Left lung (tissue), 10 donors: Measurements from ENCODE around the gene SH3TC1. TPM values are rescaled to one million over a fixed set of nuclear protein-coding genes. Genes with fewer than 3 reads are reported as not detected.

Source experiments
- ATAC-seq: fragments of 200-7000 bp; cut with Tn5 transposase; one replicate; pipeline ENCODE4 v1.9.1; 2020; ENCODE audit warnings: moderate library complexity
- DNase-seq, 4 donors: peaks; one replicate each; pipeline ENCODE4 v3.0.0-alpha.2; 2013 to 2020
- H3K27ac ChIP-seq, 2 donors: fragments of 200-600 bp; sonication (generic) in 1 of 2; one replicate each; pipeline versions ENCODE4 v1.5.0 to v1.8.0; 2020 to 2021
- H3K27me3 ChIP-seq, 2 donors: fragments of 200-600 bp; sonication (generic) in 1 of 2; one replicate each; pipeline versions ENCODE4 v1.5.0 to v1.8.0; 2020 to 2021
- H3K36me3 ChIP-seq, 2 donors: fragments of 200-600 bp; sonication (generic) in 1 of 2; one replicate each; pipeline versions ENCODE4 v1.5.0 to v1.8.0; 2020 to 2021
- H3K4me1 ChIP-seq, 2 donors: fragments of 200-600 bp; one replicate each; pipeline ENCODE4 v1.8.0; 2021
- H3K4me3 ChIP-seq, 2 donors: fragments of 200-600 bp; sonication (generic) in 1 of 2; one replicate each; pipeline versions ENCODE4 v1.5.0 to v1.8.0; 2020 to 2021; ENCODE audit warnings: mild to moderate bottlenecking in 1 of 2
- H3K9me3 ChIP-seq, 2 donors: fragments of 200-600 bp; sonication (generic) in 1 of 2; one replicate each; pipeline versions ENCODE4 v1.5.0 to v1.8.0; 2020 to 2021
- CTCF ChIP-seq, 2 donors: fragments of 200-600 bp; sonication (generic) in 1 of 2; IDR thresholded peaks; one replicate each; pipeline versions ENCODE4 v1.5.0 to v1.8.0; 2021; ENCODE audit warnings: antibody characterized with exemption in 2 of 2
- intact Hi-C, 2 donors: fragments of 100-400 bp; cut with DNase I; formaldehyde crosslinking; loops; one replicate each; pipeline versions ENCODE4 v1.11.2 to v1.14.2; 2022
- polyA plus RNA-seq, 6 donors: library from polyadenylated mRNA; unstranded; fragments of 120-200 nt; gene quantifications; one replicate each; pipeline ENCODE4 v1.2.1, GENCODE V29; 2013; ENCODE audit not compliant: insufficient read length in 6 of 6
- total RNA-seq, 2 donors: library from RNA; stranded (reverse); fragmentation: NEBNext Ultra II Directional; extraction: Animal tissue kit (Norgen Biotek cat#: 25700); gene quantifications; one replicate each; pipeline ENCODE4 v1.2.1, GENCODE V29; 2021
- donor health status: DM: no; HTN: yes; CAD: no.
- donor health status: DM: no; HTN: no; CAD: no.

SH3TC1 gene
- total and polyA plus RNA-seq, 8 donors = 22.0 to 46.1 (median 28.3) TPM

- Histone ChIP-seq H3K27ac (no peak overlapping the region), H3K36me3 (peaks cover 0 to 51% of the 10 kb centered on the region in 2 donors), H3K4me3 (no peak overlapping the region), H3K27me3 (peaks cover 0 to 19% of the 10 kb centered on the region in 2 donors), H3K4me1 (peaks cover 5 to 78% of the 10 kb centered on the region in 2 donors), H3K9me3 (no peaks in the 10 kb centered on the region)
- no peak for TF ChIP-seq CTCF (IDR thresholded peaks at IDR 0.05)
- DNase-seq = peak in 1 of 4 donors; percentile 68
- intact Hi-C loops = no loop called here
- peak; percentile 8 for ATAC-seq
Observed at GRCh38 chr4:8205749-8206611, 6.9 kb downstream of the SH3TC1 start.

DNA sequence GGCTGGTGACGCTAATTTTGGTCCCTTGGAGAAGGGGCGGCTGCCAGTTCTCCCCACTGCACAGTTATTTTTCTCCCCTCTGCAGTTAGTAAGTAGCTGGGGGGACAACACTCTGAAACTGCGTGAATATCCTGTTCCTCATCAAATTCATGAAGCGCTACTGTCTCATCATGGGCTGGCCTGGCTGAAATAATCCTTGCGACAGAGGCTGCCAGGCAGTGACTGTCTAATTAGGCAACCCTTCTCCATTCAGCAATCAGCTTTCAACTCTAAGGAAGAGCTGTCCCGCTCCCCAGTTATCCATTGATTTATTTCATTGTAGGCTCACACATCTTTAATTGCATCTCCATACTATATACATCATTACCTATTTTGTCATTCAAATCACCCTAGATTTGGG, 8.2 kb downstream of the SH3TC1 start:
- no peaks in the 10 kb centered on the region for H3K9me3 ChIP-seq
- no peak overlapping the region for H3K27ac ChIP-seq
- peaks cover 0 to 54% of the 10 kb centered on the region in 2 donors for H3K36me3 ChIP-seq
- peaks cover 0 to 65% of the 10 kb centered on the region in 2 donors for H3K4me1 ChIP-seq
- ATAC-seq (peak; percentile 12), DNase-seq (no peak)
- no peak for TF ChIP-seq CTCF (IDR thresholded peaks at IDR 0.05)
- no peak overlapping the region for H3K4me3 ChIP-seq
- intact Hi-C loops = no loop called here
- H3K27me3 ChIP-seq = peaks cover 0 to 6% of the 10 kb centered on the region in 2 donors

DNA sequence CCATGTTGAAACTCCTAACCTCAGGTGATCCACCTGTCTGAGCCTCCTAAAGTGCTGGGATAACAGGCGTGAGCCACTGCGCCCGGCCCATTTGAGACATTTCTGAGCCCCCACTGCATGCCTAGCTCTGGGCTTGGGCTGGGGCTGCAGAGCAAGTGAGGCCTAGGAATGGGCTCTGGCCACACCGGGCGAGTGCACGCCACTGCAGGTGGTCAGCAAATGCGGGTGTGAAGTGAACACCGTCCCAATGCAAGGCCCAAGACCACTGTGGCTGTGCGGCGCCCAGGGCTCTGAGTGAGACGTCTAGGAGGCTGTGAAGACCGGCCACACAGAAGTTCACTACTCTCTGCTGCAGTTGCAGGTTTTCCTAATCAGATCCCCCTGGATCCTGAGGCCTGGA, 9.5 kb downstream of the SH3TC1 start:
- intact Hi-C loops = no loop called here
- Histone ChIP-seq H3K27me3 (no peaks in the 10 kb centered on the region), H3K4me3 (no peak overlapping the region), H3K9me3 (no peaks in the 10 kb centered on the region), H3K36me3 (peaks cover 0 to 67% of the 10 kb centered on the region in 2 donors), H3K4me1 (peaks cover 0 to 57% of the 10 kb centered on the region in 2 donors), H3K27ac (no peak overlapping the region)
- ATAC-seq (no peak), DNase-seq (peak in 1 of 4 donors; percentile 70)
- no peak for TF ChIP-seq CTCF (IDR thresholded peaks at IDR 0.05)

DNA sequence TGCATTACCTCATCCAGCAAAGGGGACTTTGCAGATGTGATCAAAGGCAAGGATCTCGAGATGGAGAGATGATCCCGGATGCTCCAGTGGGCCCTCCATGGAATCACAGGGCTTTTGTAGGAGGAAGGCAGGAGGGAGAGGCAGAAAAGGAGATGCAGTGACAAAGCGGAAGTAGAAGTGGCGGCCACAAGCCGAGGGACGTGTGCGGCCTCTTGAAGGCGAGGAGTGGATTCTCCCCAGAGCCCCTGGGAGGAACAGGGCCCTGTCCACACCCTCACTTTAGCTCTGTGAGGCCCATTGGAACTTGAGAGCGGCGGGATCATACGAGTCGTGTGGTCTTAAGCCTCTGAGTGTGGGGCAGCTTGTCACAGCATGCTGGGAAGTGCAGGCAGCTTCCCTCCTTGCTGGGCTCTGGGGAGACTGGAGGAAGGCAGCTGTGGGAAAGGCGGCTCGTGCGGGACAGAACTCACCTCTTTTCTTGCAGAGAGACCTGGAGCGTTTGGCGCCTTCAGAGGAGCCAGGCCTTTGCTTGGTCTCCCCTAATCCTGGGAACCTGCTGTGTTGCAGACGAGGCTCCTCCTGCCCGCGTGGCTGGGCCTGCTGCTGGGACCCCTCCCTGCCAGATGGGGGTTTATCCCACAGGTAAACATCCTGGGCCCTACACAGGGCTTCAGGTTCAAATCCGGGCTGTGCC, 10.2 kb downstream of the SH3TC1 start:
- DNase-seq = peak in 1 of 4 donors; percentile 59
- H3K27me3 ChIP-seq = no peaks in the 10 kb centered on the region
- no peak for TF ChIP-seq CTCF (IDR thresholded peaks at IDR 0.05)
- no peaks in the 10 kb centered on the region for H3K9me3 ChIP-seq
- peaks cover 0 to 57% of the 10 kb centered on the region in 2 donors for H3K4me1 ChIP-seq
- peaks cover 0 to 74% of the 10 kb centered on the region in 2 donors for H3K36me3 ChIP-seq
- H3K4me3 ChIP-seq = no peak overlapping the region
- ATAC-seq = no peak
- H3K27ac ChIP-seq = no peak overlapping the region
- intact Hi-C loops = no loop called here

- intact Hi-C loops = no loop called here
- Histone ChIP-seq H3K9me3 (no peaks in the 10 kb centered on the region), H3K36me3 (peaks cover 0 to 74% of the 10 kb centered on the region in 2 donors), H3K27ac (no peak overlapping the region), H3K27me3 (no peaks in the 10 kb centered on the region), H3K4me1 (peaks cover 0 to 55% of the 10 kb centered on the region in 2 donors), H3K4me3 (no peak overlapping the region)
- DNase-seq = peak in 1 of 4 donors; percentile 63
- no peak for TF ChIP-seq CTCF (IDR thresholded peaks at IDR 0.05)
- ATAC-seq = no peak
Observed at GRCh38 chr4:8210010-8210409, 10.9 kb downstream of the SH3TC1 start.
